IMR-90 (cell line): ENCODE measurements around the gene QDPR. TPM values are rescaled to one million over a fixed set of nuclear protein-coding genes. Genes with fewer than 3 reads are reported as not detected.

ENCODE experiments used
- ATAC-seq: fragments of 200-7000 bp; cut with Tn5 transposase; 2 replicates; pipeline ENCODE4 v1.9.1; 2020; ENCODE audit warnings: low read depth, mild to moderate bottlenecking, moderate library complexity
- BruUV-seq: library from RNA; stranded (reverse); fragments of 400-500 nt; replicated peaks from 2 replicates; lab custom pipeline; 2021; lab: Mats Ljungman, UMichigan
- CTCF ChIA-PET: fragments of 300-600 bp; formaldehyde crosslinking; extraction: SDS; loops from one replicate; lab custom pipeline; 2021; ENCODE audit warnings: antibody characterized with exemption; lab: Yijun Ruan, JAX
- POLR2A ChIA-PET: fragments of 300-600 bp; sonication (Branson Sonifier 250); formaldehyde crosslinking; loops from one replicate; lab custom pipeline; 2022; ENCODE audit warnings: antibody characterized with exemption; ENCODE audit not compliant: unreplicated experiment; lab: Charles Lee
- DNase-seq: peaks from one replicate; pipeline ENCODE4 v3.0.0; 2013
- H2AFZ ChIP-seq: replicated peaks from 2 replicates; pipeline ENCODE3; 2013; ENCODE audit warnings: low read length, mild to moderate bottlenecking; ENCODE audit not compliant: poor library complexity
- H2AK5ac ChIP-seq: 2 replicates; pipeline ENCODE4 v1.6.1; 2013; ENCODE audit warnings: low read depth, low read length, inconsistent platforms
- H2AK9ac ChIP-seq: replicated peaks from 2 replicates; pipeline ENCODE3; 2013; ENCODE audit warnings: mild to moderate bottlenecking, low read depth, low read length, moderate library complexity; ENCODE audit not compliant: poor library complexity
- H2BK120ac ChIP-seq: 2 replicates; pipeline ENCODE4 v1.6.1; 2013; ENCODE audit warnings: low read depth, low read length, inconsistent platforms
- H2BK15ac ChIP-seq: 3 replicates; pipeline ENCODE4 v1.6.1; 2013; ENCODE audit warnings: low read depth, low read length, inconsistent platforms
- H2BK20ac ChIP-seq: 2 replicates; pipeline ENCODE4 v1.6.1; 2013; ENCODE audit warnings: low read depth, mild to moderate bottlenecking, inconsistent platforms, low read length, moderate library complexity
- H2BK5ac ChIP-seq: 2 replicates; pipeline ENCODE4 v1.6.1; 2013; ENCODE audit warnings: mild to moderate bottlenecking, low read depth, low read length, inconsistent platforms; ENCODE audit not compliant: poor library complexity, severe bottlenecking
- H3K14ac ChIP-seq: replicated peaks from 2 replicates; pipeline ENCODE4 v1.6.1; 2013; ENCODE audit warnings: low read depth, low read length, inconsistent platforms
- H3K18ac ChIP-seq: 2 replicates; pipeline ENCODE4 v1.6.1; 2013; ENCODE audit warnings: low read depth, low read length, control low read depth
- H3K23ac ChIP-seq: 2 replicates; pipeline ENCODE4 v1.6.1; 2013; ENCODE audit warnings: low read depth, low read length, inconsistent platforms
- H3K27ac ChIP-seq: 2 replicates; pipeline ENCODE4 v1.5.1; 2013; ENCODE audit warnings: mild to moderate bottlenecking, control low read depth, low read length; ENCODE audit not compliant: insufficient read depth
- H3K27me3 ChIP-seq: 2 replicates; pipeline ENCODE4 v1.6.1; 2013; ENCODE audit warnings: low read length; ENCODE audit not compliant: control insufficient read depth, insufficient read depth
- H3K36me3 ChIP-seq: 2 replicates; pipeline ENCODE4 v1.6.1; 2013; ENCODE audit warnings: low read length, mixed read lengths; ENCODE audit not compliant: control insufficient read depth, insufficient read depth
- H3K4ac ChIP-seq: 2 replicates; pipeline ENCODE4 v1.6.1; 2013; ENCODE audit warnings: low read depth, low read length, inconsistent platforms
- H3K4me1 ChIP-seq: 2 replicates; pipeline ENCODE4 v1.6.1; 2013; ENCODE audit warnings: low read length, mixed read lengths; ENCODE audit not compliant: control insufficient read depth, insufficient read depth
- H3K4me2 ChIP-seq: 2 replicates; pipeline ENCODE4 v1.6.1; 2013; ENCODE audit warnings: low read depth, mild to moderate bottlenecking, control low read depth, low read length, moderate library complexity
- H3K4me3 ChIP-seq: 2 replicates; pipeline ENCODE4 v1.5.1; 2013; ENCODE audit warnings: low read depth, mild to moderate bottlenecking, control low read depth, low read length, moderate library complexity; ENCODE audit not compliant: insufficient read depth
- H3K56ac ChIP-seq: 2 replicates; pipeline ENCODE4 v1.6.1; 2013; ENCODE audit warnings: low read length, inconsistent platforms; ENCODE audit not compliant: insufficient read depth; ENCODE audit errors: extremely low read depth
- H3K79me1 ChIP-seq, 2 experiments: 2 replicates each; pipeline ENCODE4 v1.6.1; 2013; ENCODE audit warnings: low read length in 2 of 2, inconsistent platforms in 1 of 2, low read depth in 1 of 2
- H3K9ac ChIP-seq: 2 replicates; pipeline ENCODE4 v1.6.1; 2013; ENCODE audit warnings: low read depth, low read length, control low read depth
- H3K9me1 ChIP-seq: 2 replicates; pipeline ENCODE4 v1.6.1; 2013; ENCODE audit warnings: low read length, inconsistent platforms; ENCODE audit not compliant: insufficient read depth
- H3K9me3 ChIP-seq: 2 replicates; pipeline ENCODE4 v1.6.1; 2013; ENCODE audit warnings: low read length; ENCODE audit not compliant: control insufficient read depth, insufficient read depth
- H4K20me1 ChIP-seq: 2 replicates; pipeline ENCODE4 v1.6.1; 2013; ENCODE audit warnings: low read length, inconsistent platforms; ENCODE audit not compliant: insufficient read depth
- H4K5ac ChIP-seq: 2 replicates; pipeline ENCODE4 v1.6.1; 2013; ENCODE audit warnings: mild to moderate bottlenecking, low read depth, low read length, control low read depth
- H4K8ac ChIP-seq, 2 experiments: 2 replicates each; pipeline ENCODE4 v1.6.1; 2013; ENCODE audit warnings: low read depth in 2 of 2, low read length in 2 of 2, control low read depth in 1 of 2, inconsistent platforms in 1 of 2
- H4K91ac ChIP-seq: 2 replicates; pipeline ENCODE4 v1.6.1; 2013; ENCODE audit warnings: low read depth, low read length, inconsistent platforms; ENCODE audit not compliant: insufficient read depth
- BHLHE40 ChIP-seq: fragments of 150-350 bp; IDR thresholded peaks from 2 replicates; pipeline ENCODE4 v1.6.1; 2016; ENCODE audit warnings: mild to moderate bottlenecking, low read depth, low read length
- CEBPB ChIP-seq: IDR thresholded peaks from 2 replicates; pipeline ENCODE4 v1.6.1; 2012; ENCODE audit warnings: low read depth, low read length, improper control_type of control experiment
- CHD1 ChIP-seq: IDR thresholded peaks from 2 replicates; pipeline ENCODE4 v1.6.1; 2012; ENCODE audit warnings: low read depth, low read length, improper control_type of control experiment
- CTCF ChIP-seq: conservative IDR thresholded peaks from 2 replicates; pipeline ENCODE4 v1.5.1; 2012; ENCODE audit warnings: mild to moderate bottlenecking, low read depth, low read length, improper control_type of control experiment
- FOS ChIP-seq: fragments of 150-350 bp; IDR thresholded peaks from 2 replicates; pipeline ENCODE4 v1.6.1; 2016; ENCODE audit warnings: low read depth, low read length
- MAFK ChIP-seq: IDR thresholded peaks from 2 replicates; pipeline ENCODE4 v1.6.1; 2012; ENCODE audit warnings: low read depth, low read length, improper control_type of control experiment
- MAZ ChIP-seq: IDR thresholded peaks from 2 replicates; pipeline ENCODE4 v1.6.1; 2012; ENCODE audit warnings: low read depth, mild to moderate bottlenecking, low read length, improper control_type of control experiment, moderate library complexity, borderline replicate concordance
- MXI1 ChIP-seq: IDR thresholded peaks from 2 replicates; pipeline ENCODE4 v1.6.1; 2012; ENCODE audit warnings: low read depth, mild to moderate bottlenecking, low read length, moderate library complexity, borderline replicate concordance
- NFE2L2 ChIP-seq: fragments of 150-350 bp; IDR thresholded peaks from 2 replicates; pipeline ENCODE4 v1.6.1; 2016; ENCODE audit warnings: low read depth, mild to moderate bottlenecking, low read length
- POLR2A ChIP-seq: IDR thresholded peaks from 2 replicates; pipeline ENCODE4 v1.6.1; 2012; ENCODE audit warnings: mild to moderate bottlenecking, low read depth, low read length
- RAD21 ChIP-seq: IDR thresholded peaks from 2 replicates; pipeline ENCODE4 v1.6.1; 2012; ENCODE audit warnings: low read length, improper control_type of control experiment
- RCOR1 ChIP-seq: IDR thresholded peaks from 2 replicates; pipeline ENCODE4 v1.6.1; 2012; ENCODE audit warnings: mild to moderate bottlenecking, low read length, improper control_type of control experiment; ENCODE audit not compliant: insufficient replicate concordance
- RFX5 ChIP-seq: IDR thresholded peaks from 2 replicates; pipeline ENCODE4 v1.8.0; 2012; ENCODE audit warnings: low read depth, mild to moderate bottlenecking, low read length, moderate library complexity
- SMC3 ChIP-seq: fragments of 150-350 bp; IDR thresholded peaks from 2 replicates; pipeline ENCODE4 v1.6.1; 2016; ENCODE audit warnings: low read depth, mild to moderate bottlenecking, antibody characterized with exemption, low read length, moderate library complexity
- USF2 ChIP-seq: fragments of 150-350 bp; IDR thresholded peaks from 2 replicates; pipeline ENCODE4 v1.6.1; 2017; ENCODE audit warnings: mild to moderate bottlenecking, antibody characterized with exemption, low read length, low read depth
- WGBS, 2 experiments: methylation state at CpG; one replicate each; pipeline versions ENCODE4 v1.1.5 to v1.1.7; 2013; ENCODE audit warnings: missing lambda C conversion rate in 2 of 2; ENCODE audit not compliant: insufficient read length in 1 of 2; ENCODE audit errors: extremely low coverage in 2 of 2; 5-methylcytosine and 5-hydroxymethylcytosine counted together
- dilution Hi-C: fragments of 300-500 bp; cut with HindIII; formaldehyde crosslinking; loops from one replicate; pipeline ENCODE4 v1.14.3; 2018; ENCODE audit warnings: low sequenced_read_pairs; ENCODE audit not compliant: unreplicated experiment
- in situ Hi-C: fragments of 300-500 bp; cut with MboI; formaldehyde crosslinking; loops from 3 replicates; pipeline ENCODE4 v1.14.3; 2019; ENCODE audit warnings: low sequenced_read_pairs, inconsistent platforms, mixed read lengths
- intact Hi-C: fragments of 100-400 bp; cut with micrococcal nuclease; formaldehyde crosslinking; loops from 2 replicates; pipeline ENCODE4 v1.10.0; 2022
- polyA plus RNA-seq, 3 experiments: library from polyadenylated mRNA; depleted of rRNA; stranded (reverse); fragments of >200 nt; gene quantifications; 2 replicates each; pipeline ENCODE4 v1.2.3, GENCODE V29; 2012; ENCODE audit warnings: low replicate concordance in 1 of 3
- total RNA-seq: library from RNA; depleted of rRNA; stranded (reverse); fragments of >200 nt; gene quantifications from 2 replicates; pipeline ENCODE4 v1.2.3, GENCODE V29; 2012

Gene QDPR
- total and polyA plus RNA-seq, 2 of the 4 experiments (the other 2 are of a cell fraction), result 10.4 to 31.1 TPM

GRCh38 chr4:17510582-17510981, 1.3 kb downstream of the QDPR start:
- dilution Hi-C loops, result no loop called here
- Histone ChIP-seq H3K9ac (no peak overlapping the region), H3K4me2 (no peak overlapping the region; the same call in 1 of the 2 replicates), H3K36me3 (peaks cover 6% of the 10 kb centered on the region), H3K9me3 (no peaks in the 10 kb centered on the region), H3K4ac (no peak overlapping the region), H2BK15ac (no peak overlapping the region), H3K79me1 (peaks cover 11 to 21% of the 10 kb centered on the region in 2 experiments), H3K18ac (no peak overlapping the region), H2BK120ac (no peak overlapping the region), H3K27me3 (peaks cover 9% of the 10 kb centered on the region), H3K23ac (no peak overlapping the region), H2BK5ac (no peak overlapping the region), H4K20me1 (no peaks in the 10 kb centered on the region), H3K56ac (no peak overlapping the region), H4K8ac (no peak overlapping the region), H4K5ac (no peak overlapping the region), H3K27ac (no peak overlapping the region), H3K14ac (no peak overlapping the region), H2AFZ (no peak overlapping the region), H3K4me3 (no peak overlapping the region), H3K4me1 (peaks cover 2% of the 10 kb centered on the region; the same call in 1 of the 2 replicates), H4K91ac (no peak overlapping the region), H2AK9ac (peak overlapping the region; percentile 75), H2AK5ac (no peak overlapping the region), H3K9me1 (peaks cover 3% of the 10 kb centered on the region; the same call in 1 of the 2 replicates), H2BK20ac (no peak overlapping the region)
- POLR2A ChIA-PET, result no interaction called here
- DNase-seq (no peak), ATAC-seq (no peak)
- intact Hi-C loops, result no loop called here
- CTCF ChIA-PET, result interaction anchor here (1.5 kb wide), 1 partner anchor 38 kb away, joined by 4 read pairs; no protein-coding TSS in a partner anchor
- WGBS, 2 experiments, result 100% methylated on average over 1 of the region's 3 CpGs; no CpG with 5 or more reads in 1 of the 2 experiments
- in situ Hi-C loops, result no loop called here
- BruUV-seq, result no TSS peak
- TF ChIP-seq CEBPB (no peak), MAFK (no peak), FOS (no peak), POLR2A (no peak), MAZ (no peak), CHD1 (no peak), CTCF (no peak), MXI1 (no peak), RFX5 (no peak), BHLHE40 (no peak), USF2 (no peak), NFE2L2 (no peak), RAD21 (no peak), SMC3 (no peak), RCOR1 (no peak)
